Right atrium auricular region (tissue), 2 donors: ENCODE results near the gene NTNG2. TPM values are rescaled to one million over a fixed set of nuclear protein-coding genes. Genes with fewer than 3 reads are reported as not detected.

Experiments
- DNase-seq: peaks from one replicate; pipeline ENCODE4 v3.0.0-alpha.2; 2019; ENCODE audit warnings: low spot score
- H3K27ac ChIP-seq, 2 donors: fragments of 200-600 bp; sonication (generic); 1 replicate in 1 of 2; 2 replicates in 1 of 2; pipeline ENCODE4 v1.5.1; 2016 to 2019
- H3K27me3 ChIP-seq, 2 donors: fragments of 200-600 bp; sonication (generic); one replicate each; pipeline versions ENCODE4 v1.5.1 to v1.6.0; 2017 to 2019
- H3K36me3 ChIP-seq: fragments of 200-600 bp; sonication (generic); one replicate; pipeline ENCODE4 v1.5.1; 2016
- H3K4me1 ChIP-seq, 2 donors: fragments of 200-600 bp; sonication (generic); one replicate each; pipeline versions ENCODE4 v1.5.1 to v1.6.0; 2017 to 2019
- H3K4me3 ChIP-seq, 2 donors: fragments of 200-600 bp; sonication (generic); 1 replicate in 1 of 2; 2 replicates in 1 of 2; pipeline ENCODE4 v1.5.1; 2017 to 2019; ENCODE audit warnings: mild to moderate bottlenecking in 1 of 2, moderate library complexity in 1 of 2
- H3K9me3 ChIP-seq, 2 donors: fragments of 200-600 bp; sonication (generic); one replicate each; pipeline ENCODE4 v1.5.1; 2019
- CTCF ChIP-seq, 2 donors: fragments of 200-600 bp; sonication (generic); IDR thresholded peaks; one replicate each; pipeline ENCODE4 v1.5.1; 2019; ENCODE audit warnings: antibody characterized with exemption in 2 of 2
- total RNA-seq, 2 donors: library from RNA; depleted of rRNA; stranded (reverse); fragments of >200 nt; gene quantifications; one replicate each; pipeline ENCODE4 v1.1.0, GENCODE V29; 2016

NTNG2 gene
- total RNA-seq, 2 donors from 2014 or later: 5.2 to 16.9 TPM

GRCh38 chr9:132185073-132186009 is 23.5 kb downstream of the NTNG2 start:
- Histone ChIP-seq H3K27me3 (no peaks in the 10 kb centered on the region), H3K27ac (peak overlapping the region; percentile 22 to 33), H3K36me3 (no peaks in the 10 kb centered on the region), H3K9me3 (no peaks in the 10 kb centered on the region), H3K4me1 (peaks cover 0 to 22% of the 10 kb centered on the region in 2 donors), H3K4me3 (no peak overlapping the region)
- DNase-seq: no peak
- TF ChIP-seq CTCF (IDR thresholded peaks at IDR 0.05): no peak

GRCh38 chr9:132187121-132187620 is 25.3 kb downstream of the NTNG2 start:
- no peak for TF ChIP-seq CTCF (IDR thresholded peaks at IDR 0.05)
- peaks cover 0 to 14% of the 10 kb centered on the region in 2 donors for H3K4me1 ChIP-seq
- DNase-seq: no peak
- H3K4me3 ChIP-seq: no peak overlapping the region
- no peaks in the 10 kb centered on the region for H3K27me3 ChIP-seq
- no peaks in the 10 kb centered on the region for H3K9me3 ChIP-seq
- H3K27ac ChIP-seq: no peak overlapping the region
- no peaks in the 10 kb centered on the region for H3K36me3 ChIP-seq

- Histone ChIP-seq H3K4me3 (no peak overlapping the region), H3K27ac (no peak overlapping the region), H3K36me3 (no peaks in the 10 kb centered on the region), H3K9me3 (no peaks in the 10 kb centered on the region), H3K4me1 (no peaks in the 10 kb centered on the region), H3K27me3 (no peaks in the 10 kb centered on the region)
- no peak for DNase-seq
- TF ChIP-seq CTCF (IDR thresholded peaks at IDR 0.05): no peak
These were observed 29.1 kb downstream of the NTNG2 start for GRCh38 chr9:132190966-132191365.

- H3K36me3 ChIP-seq: no peaks in the 10 kb centered on the region
- no peak overlapping the region for H3K27ac ChIP-seq
- TF ChIP-seq CTCF (IDR thresholded peaks at IDR 0.05): no peak
- H3K27me3 ChIP-seq: no peaks in the 10 kb centered on the region
- H3K4me1 ChIP-seq: no peaks in the 10 kb centered on the region
- no peak overlapping the region for H3K4me3 ChIP-seq
- DNase-seq: no peak
- H3K9me3 ChIP-seq: no peaks in the 10 kb centered on the region
These were observed 30.9 kb downstream of the NTNG2 start for GRCh38 chr9:132192728-132193127.

GRCh38 chr9:132193227-132194124 is 31.6 kb downstream of the NTNG2 start:
- Histone ChIP-seq H3K4me3 (no peak overlapping the region), H3K27ac (no peak overlapping the region), H3K4me1 (no peaks in the 10 kb centered on the region), H3K36me3 (no peaks in the 10 kb centered on the region), H3K27me3 (no peaks in the 10 kb centered on the region), H3K9me3 (no peaks in the 10 kb centered on the region)
- no peak for TF ChIP-seq CTCF (IDR thresholded peaks at IDR 0.05)
- no peak for DNase-seq
